Measurements from ENCODE around the gene TSNAXIP1. TPM values are rescaled to one million over a fixed set of nuclear protein-coding genes. Genes with fewer than 3 reads are reported as not detected.
"Not testable (repeated sequence)": the region's sequence is repeated elsewhere in the genome, so short reads cannot be mapped to it uniquely, and the experiment has no call there.

TSNAXIP1 gene
- total RNA-seq, 1 donor from 2014 or later, result 4.8 TPM

DNA sequence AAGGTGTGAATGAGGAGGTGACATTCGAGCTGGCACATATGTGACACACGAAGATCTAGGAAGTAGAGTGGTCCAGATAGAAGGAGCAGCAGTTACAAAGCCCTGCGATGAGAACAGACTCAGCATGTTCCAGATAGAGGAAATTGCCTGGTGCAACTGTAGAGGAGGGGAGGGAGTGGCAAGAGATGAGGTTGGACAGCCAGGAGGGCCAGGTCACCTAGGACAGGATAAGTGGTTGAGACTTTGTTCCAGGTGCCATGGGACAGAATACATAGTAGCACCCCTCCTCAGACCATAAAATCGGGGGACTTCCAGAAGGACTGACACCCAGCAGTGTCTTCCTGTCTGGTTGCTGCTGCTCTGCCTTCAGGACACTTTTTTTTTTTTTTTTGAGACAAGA lies 51.8 kb downstream of the TSNAXIP1 start:
- no peak for DNase-seq (ENCODE audit: low read depth)

DNA sequence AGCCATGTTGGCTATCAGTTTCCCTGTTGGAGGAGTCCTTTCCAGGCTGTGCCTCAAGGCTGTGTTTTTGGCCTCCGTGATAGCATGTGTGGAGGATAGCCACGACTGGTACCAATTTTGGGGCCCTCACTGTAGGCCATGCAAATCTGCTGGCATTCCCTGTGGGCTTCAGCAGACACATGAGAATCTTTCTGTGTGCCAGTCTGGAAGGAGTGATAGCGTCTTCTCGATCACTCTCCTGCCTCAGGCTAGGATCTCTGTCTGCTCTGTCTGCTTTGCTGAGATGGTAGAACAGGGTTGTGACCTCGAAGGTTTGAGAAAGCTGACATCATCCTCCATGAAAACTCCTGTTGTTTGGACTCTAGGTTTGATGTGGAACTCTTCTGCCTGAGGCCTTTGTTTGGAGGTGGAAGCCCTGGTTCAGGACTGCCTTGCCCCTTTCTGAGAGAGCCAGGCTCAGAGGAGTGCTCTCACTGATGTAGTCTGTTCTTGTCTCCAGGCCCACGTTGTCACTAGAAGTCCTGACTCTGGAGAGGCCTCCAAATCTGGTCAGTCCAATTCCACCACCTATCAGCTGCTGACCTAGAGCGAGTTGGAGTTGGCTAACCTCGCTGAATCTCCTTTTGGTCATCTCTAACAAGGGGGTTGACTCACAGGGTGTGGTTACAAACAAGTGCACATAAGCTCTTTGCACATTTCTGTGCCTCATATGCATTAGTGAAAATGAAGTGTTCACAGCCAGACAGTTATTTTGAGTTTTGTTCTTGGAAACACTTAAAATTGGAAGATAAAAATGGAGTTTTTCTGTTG lies 54.1 kb downstream of the TSNAXIP1 start:
- no peak for DNase-seq (ENCODE audit: low read depth)

- DNase-seq (ENCODE audit: low read depth), result no peak
Measured at GRCh38 chr16:67861877-67862276, 55.2 kb downstream of the TSNAXIP1 start.

DNA sequence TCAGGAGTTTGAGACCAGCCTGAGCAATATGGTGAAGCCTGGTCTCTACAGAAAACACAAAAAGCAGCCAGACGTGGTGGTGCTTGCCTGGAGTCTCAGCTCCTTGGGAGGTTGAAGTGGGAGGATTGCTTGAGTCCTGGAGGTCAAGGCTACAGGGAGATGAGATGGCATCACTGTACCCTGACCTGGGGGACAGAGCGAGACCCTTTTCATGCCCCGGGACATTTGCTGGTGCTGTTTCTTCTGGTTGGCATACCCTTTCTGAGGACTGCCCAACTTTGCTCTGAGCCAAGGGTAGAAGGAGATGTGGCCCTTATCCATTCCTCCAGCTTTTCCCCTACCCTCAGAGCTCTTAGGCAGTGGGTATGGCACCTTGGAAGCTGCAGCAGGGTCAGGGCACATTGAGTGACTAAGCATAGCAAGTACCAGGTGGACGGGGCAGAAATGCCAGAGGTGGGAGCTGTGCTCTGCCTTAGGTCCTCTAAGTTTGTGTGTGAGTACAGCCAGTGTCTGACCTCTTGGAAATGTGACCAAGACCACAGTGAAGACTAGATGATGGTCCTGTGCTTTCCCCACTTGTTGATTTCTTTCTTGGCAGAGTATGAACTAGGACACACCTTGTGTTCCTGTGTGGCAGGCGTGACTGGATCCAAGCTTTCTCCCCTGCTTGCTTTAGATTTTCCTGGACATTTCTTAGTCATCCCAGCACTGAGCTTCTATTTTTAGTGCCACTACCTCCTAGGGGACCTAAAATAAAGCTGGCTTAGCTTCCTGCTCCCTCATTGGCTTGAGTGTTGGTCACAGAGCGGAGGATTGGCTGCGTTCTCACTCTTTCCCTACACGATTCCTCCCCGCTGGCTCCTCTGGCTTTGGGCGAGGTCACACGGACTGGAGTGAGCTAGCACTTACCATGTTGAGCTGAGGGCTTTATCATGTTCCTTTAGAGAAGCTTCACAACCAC lies 56.2 kb downstream of the TSNAXIP1 start:
- peak; percentile 72 for DNase-seq (ENCODE audit: low read depth)

- not testable (repeated sequence) for DNase-seq (ENCODE audit: low read depth)
Measured at GRCh38 chr16:67864044-67864443, 57.4 kb downstream of the TSNAXIP1 start.

DNA sequence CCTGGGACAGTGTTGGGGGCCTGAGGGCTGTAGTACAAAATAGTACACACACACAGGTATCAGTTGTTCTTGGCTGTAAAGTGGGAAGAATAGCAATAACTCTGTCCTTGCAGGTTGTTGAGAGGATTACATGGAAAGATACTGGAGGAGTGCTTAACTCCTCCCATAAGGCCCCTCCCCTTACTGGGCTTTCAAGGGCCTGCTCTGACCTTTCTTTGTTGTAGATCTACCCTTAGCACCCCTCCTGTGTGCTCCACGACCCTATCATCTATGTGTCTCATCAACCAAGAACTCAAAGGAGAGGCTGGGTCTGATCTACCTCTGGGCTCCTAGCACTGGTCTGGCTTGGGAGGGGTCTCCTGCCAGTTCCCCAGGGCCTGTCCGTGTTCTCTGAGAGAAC lies 57.9 kb downstream of the TSNAXIP1 start:
- DNase-seq (ENCODE audit: low read depth), result no peak

GRCh38 chr16:67865318-67865717 lies 58.6 kb downstream of the TSNAXIP1 start:
- DNase-seq (ENCODE audit: low read depth), result peak; percentile 51

DNA sequence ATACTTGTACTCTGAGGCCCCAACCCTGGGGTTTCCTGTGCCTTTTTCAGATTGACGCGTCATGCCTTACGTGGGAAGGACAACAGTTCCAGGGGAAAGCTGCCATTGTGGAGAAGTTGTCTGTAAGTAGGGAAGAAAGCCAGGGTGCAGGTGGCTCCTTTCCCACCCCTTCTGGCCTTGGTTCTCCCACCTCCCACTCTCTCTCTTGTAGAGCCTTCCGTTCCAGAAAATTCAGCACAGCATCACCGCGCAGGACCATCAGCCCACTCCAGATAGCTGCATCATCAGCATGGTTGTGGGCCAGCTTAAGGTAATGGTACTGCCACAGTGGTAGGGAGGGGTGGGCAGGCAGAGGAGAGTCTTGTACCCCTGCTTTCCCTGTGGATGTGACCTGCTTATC lies 61.6 kb downstream of the TSNAXIP1 start:
- no peak for DNase-seq (ENCODE audit: low read depth)

- no peak for DNase-seq (ENCODE audit: low read depth)
Measured at GRCh38 chr16:67869653-67870052, 63.0 kb downstream of the TSNAXIP1 start.

GRCh38 chr16:67871256-67871655 lies 64.6 kb downstream of the TSNAXIP1 start:
- DNase-seq (ENCODE audit: low read depth), result no peak

DNA sequence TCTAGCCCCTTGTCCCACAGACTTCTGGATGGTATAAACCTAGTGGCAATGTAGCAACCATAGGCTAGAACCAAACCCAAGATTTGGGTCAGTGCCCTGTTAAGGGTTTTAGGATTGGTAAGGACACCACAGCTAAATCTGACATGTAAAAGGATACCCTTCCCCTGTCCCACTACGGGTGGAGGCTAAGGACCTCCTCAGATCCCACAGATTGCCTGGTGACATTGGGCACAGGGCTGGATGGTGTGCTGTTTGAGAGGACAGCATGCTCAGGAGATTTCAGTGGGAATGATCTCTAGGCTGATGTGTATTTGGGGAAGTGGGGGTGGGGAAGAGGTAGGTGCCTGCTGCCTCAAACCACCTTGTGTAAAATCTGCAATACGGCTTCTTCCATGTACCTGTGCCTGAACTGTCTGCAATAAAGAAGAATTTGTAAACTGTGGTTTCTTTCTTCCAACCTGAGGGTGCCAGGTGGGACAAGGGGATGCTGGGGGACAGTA lies 65.5 kb downstream of the TSNAXIP1 start:
- no peak for DNase-seq (ENCODE audit: low read depth)

GRCh38 chr16:67872631-67873434 lies 66.1 kb downstream of the TSNAXIP1 start, which contains the start of gene EDC4:
TSS of gene EDC4 (plus strand) at chr16:67873052. CDS start at chr16:67873262, 210 bp downstream.
- peak; percentile 47 for DNase-seq (ENCODE audit: low read depth)

DNA sequence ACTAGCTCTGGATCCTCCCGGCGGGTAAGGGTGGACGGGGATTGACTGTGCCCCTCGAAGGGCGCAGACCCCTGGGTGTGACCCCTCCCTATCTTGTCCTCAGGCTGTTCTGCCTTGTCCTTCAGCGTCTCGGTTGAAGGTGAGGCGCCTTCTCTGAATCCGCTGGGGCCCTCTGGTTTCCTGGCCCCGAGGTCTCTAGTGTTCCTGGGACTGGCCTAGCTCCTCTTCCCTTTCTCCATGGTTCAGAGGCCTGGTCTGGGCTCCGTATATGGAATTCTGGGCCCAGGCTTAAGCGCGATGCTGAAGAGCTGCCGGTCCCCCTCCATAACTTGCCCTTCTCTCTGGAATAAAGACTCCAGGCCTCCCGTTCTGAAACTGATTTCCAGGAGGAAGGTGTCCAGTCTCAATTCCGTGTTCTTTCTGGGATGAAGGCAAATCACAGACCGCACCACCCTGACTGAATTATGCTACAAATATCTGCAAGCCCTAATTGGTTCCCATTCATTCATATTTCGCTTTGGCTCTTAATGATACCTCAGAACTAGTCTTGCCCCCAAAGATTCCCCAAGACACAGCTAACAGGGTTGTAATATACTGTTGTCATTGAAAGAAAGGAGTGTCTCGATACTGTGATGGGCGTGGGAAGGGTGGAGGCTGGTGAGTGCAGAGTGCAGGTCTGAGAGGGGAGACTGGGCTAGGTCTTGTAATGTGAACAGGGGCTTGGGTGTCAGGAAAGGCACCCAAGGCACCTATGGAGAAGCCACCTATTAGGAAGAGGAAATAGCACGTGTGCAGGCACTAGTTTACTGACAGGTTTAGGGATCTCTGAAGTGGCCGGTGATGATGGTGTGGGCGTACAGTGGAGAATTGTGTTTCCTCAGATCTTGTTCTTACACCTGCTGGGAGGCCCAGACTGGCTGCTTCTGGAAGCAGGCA lies 67.0 kb downstream of the TSNAXIP1 start:
- DNase-seq (ENCODE audit: low read depth), result no peak

- no peak for DNase-seq (ENCODE audit: low read depth)
Measured at GRCh38 chr16:67874372-67874771, 67.7 kb downstream of the TSNAXIP1 start.

DNA sequence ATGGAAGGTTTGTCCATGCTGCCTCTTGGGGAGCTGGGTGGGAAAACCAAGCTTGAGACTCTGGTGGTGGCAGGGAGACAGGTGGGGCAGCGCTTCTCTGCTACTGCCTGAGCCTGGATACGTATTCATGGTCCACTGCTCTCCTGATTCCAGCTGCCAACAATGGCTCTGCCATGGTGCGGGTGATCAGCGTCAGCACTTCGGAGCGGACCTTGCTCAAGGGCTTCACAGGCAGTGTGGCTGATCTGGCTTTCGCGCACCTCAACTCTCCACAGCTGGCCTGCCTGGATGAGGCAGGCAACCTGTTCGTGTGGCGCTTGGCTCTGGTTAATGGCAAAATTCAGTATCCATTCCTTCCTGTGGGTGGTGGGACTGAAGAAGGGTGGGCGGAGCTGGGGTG lies 70.4 kb downstream of the TSNAXIP1 start:
- DNase-seq (ENCODE audit: low read depth), result no peak

Other genes starting within 250 kb of the TSNAXIP1 start
- gene CTCF, start 244.4 kb upstream of the TSNAXIP1 start, total RNA-seq, result 14.8 and 35.6 TPM in 2 replicates
- 0.55 and 2.8 TPM in 2 replicates for gene CARMIL2, start 161.7 kb upstream of the TSNAXIP1 start, total RNA-seq
- gene ACD, start 146.6 kb upstream of the TSNAXIP1 start, total RNA-seq, result 10.0 and 11.3 TPM in 2 replicates
- 2.8 and 16.1 TPM in 2 replicates for gene PARD6A, start 145.9 kb upstream of the TSNAXIP1 start, total RNA-seq
- gene ENKD1, start 140.1 kb upstream of the TSNAXIP1 start, total RNA-seq, result 14.6 and 22.8 TPM in 2 replicates
- gene C16orf86, start 140.1 kb upstream of the TSNAXIP1 start, total RNA-seq, result 4.6 and 11.1 TPM in 2 replicates
- gene GFOD2, start 87.6 kb upstream of the TSNAXIP1 start, total RNA-seq, result 24.7 and 33.6 TPM in 2 replicates
- 2.4 and 11.0 TPM in 2 replicates for gene RANBP10, start 329 bp upstream of the TSNAXIP1 start, total RNA-seq
- gene THAP11, start 35.4 kb downstream of the TSNAXIP1 start, total RNA-seq, result 19.6 and 36.1 TPM in 2 replicates
- gene NUTF2, start 40.0 kb downstream of the TSNAXIP1 start, total RNA-seq, result 204 and 241 TPM in 2 replicates
- gene CENPT, start 40.8 kb downstream of the TSNAXIP1 start, total RNA-seq, result 34.7 and 37.2 TPM in 2 replicates
- 48.4 and 62.9 TPM in 2 replicates for gene EDC4, start 66.2 kb downstream of the TSNAXIP1 start, total RNA-seq
- gene NRN1L, start 78.0 kb downstream of the TSNAXIP1 start, total RNA-seq, result not detected in 2 replicates
- gene PSKH1, start 86.4 kb downstream of the TSNAXIP1 start, total RNA-seq, result 14.8 and 39.7 TPM in 2 replicates
- 0.15 and 0.69 TPM in 2 replicates for gene CTRL, start 125.0 kb downstream of the TSNAXIP1 start, total RNA-seq
- gene PSMB10, start 130.0 kb downstream of the TSNAXIP1 start, total RNA-seq, result 26.4 and 143 TPM in 2 replicates
- 2.1 and 5.8 TPM in 2 replicates for gene LCAT, start 137.2 kb downstream of the TSNAXIP1 start, total RNA-seq
- 42.0 and 104 TPM in 2 replicates for gene SLC12A4, start 161.7 kb downstream of the TSNAXIP1 start, total RNA-seq
- not detected in 2 replicates for gene DPEP3, start 173.6 kb downstream of the TSNAXIP1 start, total RNA-seq
- gene DPEP2, start 192.6 kb downstream of the TSNAXIP1 start, total RNA-seq, result not detected in 2 replicates
- gene DPEP2NB, start 209.0 kb downstream of the TSNAXIP1 start, total RNA-seq, result not detected in 2 replicates
- gene DDX28, start 216.3 kb downstream of the TSNAXIP1 start, total RNA-seq, result 12.9 TPM in 2 replicates
- 19.0 and 23.8 TPM in 2 replicates for gene DUS2, start 216.4 kb downstream of the TSNAXIP1 start, total RNA-seq

Data from renal cortical epithelial cell (primary cell).